B cell (primary cell): Measurements from ENCODE around the gene SPATA6L. TPM values are rescaled to one million over a fixed set of nuclear protein-coding genes. Genes with fewer than 3 reads are reported as not detected.

Source experiments
- ATAC-seq: fragments of 200-7000 bp; cut with Tn5 transposase; one replicate; pipeline ENCODE4 v1.10.0; 2021; ENCODE audit warnings: low read depth, mild to moderate bottlenecking, moderate number of reproducible peaks, moderate library complexity
- CTCF ChIA-PET: fragments of 350-600 bp; sonication (Branson Sonifier 250); formaldehyde crosslinking; loops from one replicate; lab custom pipeline; 2021; ENCODE audit warnings: antibody characterized with exemption, inconsistent platforms; lab: Charles Lee
- POLR2A ChIA-PET: fragments of 350-600 bp; sonication (Branson Sonifier 250); formaldehyde crosslinking; loops from one replicate; lab custom pipeline; 2021; ENCODE audit warnings: antibody characterized with exemption; lab: Charles Lee
- DNase-seq: peaks from one replicate; pipeline ENCODE4 v3.0.0; 2013
- H2AFZ ChIP-seq: 2 replicates; pipeline ENCODE4 v1.6.1; 2012; ENCODE audit warnings: mild to moderate bottlenecking, low read depth, low read length; ENCODE audit not compliant: insufficient read depth, poor library complexity, severe bottlenecking
- H3K27ac ChIP-seq, 2 donors: 1 replicate in 1 of 2; 2 replicates in 1 of 2; pipeline ENCODE4 v1.5.1; 2012 to 2013; ENCODE audit warnings: low read length in 2 of 2, mild to moderate bottlenecking in 2 of 2, moderate library complexity in 1 of 2
- H3K27me3 ChIP-seq, 4 experiments: fragments of 200-600 bp in 1 of 4; sonication (generic) in 1 of 4; replicated peaks in 1 of 4; 1 replicate in 2 of 4; 2 replicates in 2 of 4; pipeline versions ENCODE4 v1.6.1 to v1.7.0; 2013 to 2016; ENCODE audit warnings: low read length in 3 of 4, mild to moderate bottlenecking in 2 of 4, mixed read lengths in 1 of 4, moderate library complexity in 1 of 4; ENCODE audit not compliant: insufficient read depth in 4 of 4, control insufficient read depth in 3 of 4; ENCODE audit errors: control extremely low read depth in 1 of 4
- H3K36me3 ChIP-seq, 2 experiments: replicated peaks in 1 of 2; 1 replicate in 1 of 2; 2 replicates in 1 of 2; pipeline versions ENCODE4 v1.6.1 to v1.7.1; 2013; ENCODE audit warnings: low read length in 1 of 2; ENCODE audit not compliant: insufficient read depth in 2 of 2, control insufficient read depth in 1 of 2; ENCODE audit errors: control extremely low read depth in 1 of 2, extremely low read depth in 1 of 2
- H3K4me1 ChIP-seq, 2 donors: fragments of 200-600 bp in 1 of 2; sonication (generic) in 1 of 2; 1 replicate in 1 of 2; 2 replicates in 1 of 2; pipeline versions ENCODE4 v1.5.1 to v1.6.1; 2013 to 2017; ENCODE audit warnings: low read length in 2 of 2; ENCODE audit not compliant: control insufficient read depth in 2 of 2, insufficient read depth in 2 of 2
- H3K4me2 ChIP-seq: replicated peaks from 2 replicates; pipeline ENCODE3; 2012; ENCODE audit warnings: mild to moderate bottlenecking, low read depth, low read length; ENCODE audit not compliant: poor library complexity, severe bottlenecking
- H3K4me3 ChIP-seq, 5 experiments: fragments of 200-600 bp in 1 of 5; sonication (generic) in 1 of 5; 1 replicate in 3 of 5; 2 replicates in 2 of 5; pipeline versions ENCODE4 v1.5.1 to v1.7.0; 2011 to 2016; ENCODE audit warnings: low read length in 4 of 5, mild to moderate bottlenecking in 4 of 5, low read depth in 2 of 5, control low read depth in 1 of 5, moderate library complexity in 1 of 5; ENCODE audit not compliant: insufficient read depth in 1 of 5; ENCODE audit errors: control extremely low read depth in 1 of 5, extremely low read depth in 1 of 5
- H3K79me2 ChIP-seq: fragments of 200-600 bp; sonication (generic); one replicate; pipeline ENCODE4 v1.6.0; 2016; ENCODE audit warnings: low read length; ENCODE audit not compliant: control insufficient read depth, insufficient read depth
- H3K9ac ChIP-seq: fragments of 200-600 bp; sonication (generic); 2 replicates; pipeline ENCODE4 v1.6.1; 2017; ENCODE audit warnings: mild to moderate bottlenecking, low read length, moderate library complexity
- H3K9me3 ChIP-seq, 3 donors: one replicate each; pipeline versions ENCODE4 v1.6.1 to v1.7.1; 2013; ENCODE audit warnings: low read length in 2 of 3; ENCODE audit not compliant: control insufficient read depth in 2 of 3, insufficient read depth in 1 of 3; ENCODE audit errors: control extremely low read depth in 1 of 3
- H4K20me1 ChIP-seq: 2 replicates; pipeline ENCODE4 v1.6.0; 2012; ENCODE audit warnings: mild to moderate bottlenecking, low read length; ENCODE audit not compliant: insufficient read depth, control insufficient read depth, poor library complexity, severe bottlenecking
- H3K27ac Mint-ChIP-seq: one replicate; pipeline ENCODE4 v1.8.0; 2021; ENCODE audit warnings: mixed read lengths
- H3K27me3 Mint-ChIP-seq: one replicate; pipeline ENCODE4 v1.8.0; 2021; ENCODE audit warnings: mixed read lengths
- H3K4me1 Mint-ChIP-seq: one replicate; pipeline ENCODE4 v1.8.0; 2021; ENCODE audit warnings: mixed read lengths
- H3K4me3 Mint-ChIP-seq: one replicate; pipeline ENCODE4 v1.8.0; 2021; ENCODE audit warnings: mixed read lengths
- H3K9me3 Mint-ChIP-seq: one replicate; pipeline ENCODE4 v1.8.0; 2022; ENCODE audit warnings: mixed read lengths; ENCODE audit not compliant: insufficient read depth
- CTCF ChIP-seq: fragments of 200-600 bp; IDR thresholded peaks from one replicate; pipeline ENCODE4 v1.8.0; 2022; ENCODE audit warnings: antibody characterized with exemption, mild to moderate bottlenecking
- EZH2 ChIP-seq: IDR thresholded peaks from 2 replicates; pipeline ENCODE4 v1.6.1; 2012; ENCODE audit warnings: borderline replicate concordance, low read depth, mild to moderate bottlenecking, moderate library complexity, low read length; ENCODE audit not compliant: insufficient read depth, poor library complexity, severe bottlenecking
- WGBS: methylation state at CpG from one replicate; pipeline ENCODE4 v1.1.5; 2013; ENCODE audit warnings: missing lambda C conversion rate; ENCODE audit not compliant: insufficient coverage; 5-methylcytosine and 5-hydroxymethylcytosine counted together
- intact Hi-C: fragments of 100-400 bp; cut with micrococcal nuclease; formaldehyde crosslinking; loops from one replicate; pipeline ENCODE4 v1.10.0; 2022
- polyA plus RNA-seq: library from polyadenylated mRNA; depleted of rRNA; stranded (reverse); fragments of >200 nt; gene quantifications from 2 replicates; pipeline ENCODE4 v1.2.3, GENCODE V29; 2012
- total RNA-seq, 2 donors: library from RNA; stranded (reverse); fragments of 120-200 nt in 1 of 2; gene quantifications; 1 replicate in 1 of 2; 2 replicates in 1 of 2; pipeline versions ENCODE4 v1.2.3 to v1.2.4, GENCODE V29; 2013 to 2022

SPATA6L gene
- total and polyA plus RNA-seq, 2 donors (not counting 1 experiment from before 2014, with no cell fraction given): 0.09 to 1.2 TPM

- Histone ChIP-seq H3K27me3 (no peaks in the 10 kb centered on the region), H2AFZ (peak within 1 kb of the TSS; percentile 89), H3K9me3 (no peaks in the 10 kb centered on the region), H4K20me1 (no peaks in the 10 kb centered on the region), H3K4me3 (peak within 1 kb of the TSS; percentile 58 to 97 (median 72)), H3K4me2 (peak within 1 kb of the TSS; percentile 87), H3K27ac (peak within 1 kb of the TSS; percentile 89 to 93), H3K36me3 (peaks cover 4 to 7% of the 10 kb centered on the region in 2 experiments), H3K4me1 (peaks cover 17 to 20% of the 10 kb centered on the region in 2 donors), H3K79me2 (peaks cover 36% of the 10 kb centered on the region), H3K9ac (peak within 1 kb of the TSS; percentile 86)
- ATAC-seq: peak; percentile 95
- peak; percentile 98 for DNase-seq
- TF ChIP-seq EZH2: no peak
- TF ChIP-seq CTCF: peak; percentile 72
- CTCF ChIA-PET: interaction anchor here (0.6 to 1.4 kb wide), 4 partner anchors 13 to 62 kb away, joined by 3 to 6 read pairs (median 6); partner anchors contain the start of gene SPATA6L
- intact Hi-C loops: loop anchor here (1.0 to 5.0 kb wide), 8 partner anchors 17 to 1328 kb away; partner anchors contain the start of genes AK3, ERMP1, JAK2 and PLGRKT
- under 1% methylated on average over 64 of the region's 66 CpGs for WGBS
- H3K27ac Mint-ChIP-seq: no peak within 1 kb of the TSS
- no peaks in the 10 kb centered on the region for H3K9me3 Mint-ChIP-seq
- H3K4me1 Mint-ChIP-seq: peaks cover 3% of the 10 kb centered on the region
- no peaks in the 10 kb centered on the region for H3K27me3 Mint-ChIP-seq
- POLR2A ChIA-PET: interaction anchor here (0.5 to 1.4 kb wide), 8 partner anchors 22 to 1328 kb away, joined by 3 to 20 read pairs (median 4); partner anchors contain the start of genes AK3 and RCL1
- H3K4me3 Mint-ChIP-seq: no peak within 1 kb of the TSS
These were observed 13.2 kb upstream of the SPATA6L start, which contains the start of gene CDC37L1 for GRCh38 chr9:4679268-4680172. TSS of gene CDC37L1 (plus strand) at chr9:4679569. CDS start at chr9:4679768, 199 bp downstream.
